B cell (primary cell): ENCODE data around the gene GLDN. TPM values are rescaled to one million over a fixed set of nuclear protein-coding genes. Genes with fewer than 3 reads are reported as not detected.

Source experiments
- ATAC-seq: fragments of 200-7000 bp; cut with Tn5 transposase; one replicate; pipeline ENCODE4 v1.10.0; 2021; ENCODE audit warnings: low read depth, mild to moderate bottlenecking, moderate number of reproducible peaks, moderate library complexity
- CTCF ChIA-PET: fragments of 350-600 bp; sonication (Branson Sonifier 250); formaldehyde crosslinking; loops from one replicate; lab custom pipeline; 2021; ENCODE audit warnings: antibody characterized with exemption, inconsistent platforms; lab: Charles Lee
- POLR2A ChIA-PET: fragments of 350-600 bp; sonication (Branson Sonifier 250); formaldehyde crosslinking; loops from one replicate; lab custom pipeline; 2021; ENCODE audit warnings: antibody characterized with exemption; lab: Charles Lee
- DNase-seq: peaks from one replicate; pipeline ENCODE4 v3.0.0; 2013
- H2AFZ ChIP-seq: 2 replicates; pipeline ENCODE4 v1.6.1; 2012; ENCODE audit warnings: mild to moderate bottlenecking, low read depth, low read length; ENCODE audit not compliant: insufficient read depth, poor library complexity, severe bottlenecking
- H3K27ac ChIP-seq, 2 donors: 1 replicate in 1 of 2; 2 replicates in 1 of 2; pipeline ENCODE4 v1.5.1; 2012 to 2013; ENCODE audit warnings: low read length in 2 of 2, mild to moderate bottlenecking in 2 of 2, moderate library complexity in 1 of 2
- H3K27me3 ChIP-seq, 4 experiments: fragments of 200-600 bp in 1 of 4; sonication (generic) in 1 of 4; replicated peaks in 1 of 4; 1 replicate in 2 of 4; 2 replicates in 2 of 4; pipeline versions ENCODE4 v1.6.1 to v1.7.0; 2013 to 2016; ENCODE audit warnings: low read length in 3 of 4, mild to moderate bottlenecking in 2 of 4, mixed read lengths in 1 of 4, moderate library complexity in 1 of 4; ENCODE audit not compliant: insufficient read depth in 4 of 4, control insufficient read depth in 3 of 4; ENCODE audit errors: control extremely low read depth in 1 of 4
- H3K36me3 ChIP-seq, 2 experiments: replicated peaks in 1 of 2; 1 replicate in 1 of 2; 2 replicates in 1 of 2; pipeline versions ENCODE4 v1.6.1 to v1.7.1; 2013; ENCODE audit warnings: low read length in 1 of 2; ENCODE audit not compliant: insufficient read depth in 2 of 2, control insufficient read depth in 1 of 2; ENCODE audit errors: control extremely low read depth in 1 of 2, extremely low read depth in 1 of 2
- H3K4me1 ChIP-seq, 2 donors: fragments of 200-600 bp in 1 of 2; sonication (generic) in 1 of 2; 1 replicate in 1 of 2; 2 replicates in 1 of 2; pipeline versions ENCODE4 v1.5.1 to v1.6.1; 2013 to 2017; ENCODE audit warnings: low read length in 2 of 2; ENCODE audit not compliant: control insufficient read depth in 2 of 2, insufficient read depth in 2 of 2
- H3K4me2 ChIP-seq: replicated peaks from 2 replicates; pipeline ENCODE3; 2012; ENCODE audit warnings: mild to moderate bottlenecking, low read depth, low read length; ENCODE audit not compliant: poor library complexity, severe bottlenecking
- H3K4me3 ChIP-seq, 5 experiments: fragments of 200-600 bp in 1 of 5; sonication (generic) in 1 of 5; 1 replicate in 3 of 5; 2 replicates in 2 of 5; pipeline versions ENCODE4 v1.5.1 to v1.7.0; 2011 to 2016; ENCODE audit warnings: low read length in 4 of 5, mild to moderate bottlenecking in 4 of 5, low read depth in 2 of 5, control low read depth in 1 of 5, moderate library complexity in 1 of 5; ENCODE audit not compliant: insufficient read depth in 1 of 5; ENCODE audit errors: control extremely low read depth in 1 of 5, extremely low read depth in 1 of 5
- H3K79me2 ChIP-seq: fragments of 200-600 bp; sonication (generic); one replicate; pipeline ENCODE4 v1.6.0; 2016; ENCODE audit warnings: low read length; ENCODE audit not compliant: control insufficient read depth, insufficient read depth
- H3K9ac ChIP-seq: fragments of 200-600 bp; sonication (generic); 2 replicates; pipeline ENCODE4 v1.6.1; 2017; ENCODE audit warnings: mild to moderate bottlenecking, low read length, moderate library complexity
- H3K9me3 ChIP-seq, 3 donors: one replicate each; pipeline versions ENCODE4 v1.6.1 to v1.7.1; 2013; ENCODE audit warnings: low read length in 2 of 3; ENCODE audit not compliant: control insufficient read depth in 2 of 3, insufficient read depth in 1 of 3; ENCODE audit errors: control extremely low read depth in 1 of 3
- H4K20me1 ChIP-seq: 2 replicates; pipeline ENCODE4 v1.6.0; 2012; ENCODE audit warnings: mild to moderate bottlenecking, low read length; ENCODE audit not compliant: insufficient read depth, control insufficient read depth, poor library complexity, severe bottlenecking
- H3K27ac Mint-ChIP-seq: one replicate; pipeline ENCODE4 v1.8.0; 2021; ENCODE audit warnings: mixed read lengths
- H3K27me3 Mint-ChIP-seq: one replicate; pipeline ENCODE4 v1.8.0; 2021; ENCODE audit warnings: mixed read lengths
- H3K4me1 Mint-ChIP-seq: one replicate; pipeline ENCODE4 v1.8.0; 2021; ENCODE audit warnings: mixed read lengths
- H3K4me3 Mint-ChIP-seq: one replicate; pipeline ENCODE4 v1.8.0; 2021; ENCODE audit warnings: mixed read lengths
- H3K9me3 Mint-ChIP-seq: one replicate; pipeline ENCODE4 v1.8.0; 2022; ENCODE audit warnings: mixed read lengths; ENCODE audit not compliant: insufficient read depth
- CTCF ChIP-seq: fragments of 200-600 bp; IDR thresholded peaks from one replicate; pipeline ENCODE4 v1.8.0; 2022; ENCODE audit warnings: antibody characterized with exemption, mild to moderate bottlenecking
- EZH2 ChIP-seq: IDR thresholded peaks from 2 replicates; pipeline ENCODE4 v1.6.1; 2012; ENCODE audit warnings: borderline replicate concordance, low read depth, mild to moderate bottlenecking, moderate library complexity, low read length; ENCODE audit not compliant: insufficient read depth, poor library complexity, severe bottlenecking
- WGBS: methylation state at CpG from one replicate; pipeline ENCODE4 v1.1.5; 2013; ENCODE audit warnings: missing lambda C conversion rate; ENCODE audit not compliant: insufficient coverage; 5-methylcytosine and 5-hydroxymethylcytosine counted together
- intact Hi-C: fragments of 100-400 bp; cut with micrococcal nuclease; formaldehyde crosslinking; loops from one replicate; pipeline ENCODE4 v1.10.0; 2022
- polyA plus RNA-seq: library from polyadenylated mRNA; depleted of rRNA; stranded (reverse); fragments of >200 nt; gene quantifications from 2 replicates; pipeline ENCODE4 v1.2.3, GENCODE V29; 2012
- total RNA-seq, 2 donors: library from RNA; stranded (reverse); fragments of 120-200 nt in 1 of 2; gene quantifications; 1 replicate in 1 of 2; 2 replicates in 1 of 2; pipeline versions ENCODE4 v1.2.3 to v1.2.4, GENCODE V29; 2013 to 2022

Gene GLDN
- total and polyA plus RNA-seq, 2 donors (not counting 1 experiment from before 2014, with no cell fraction given) = not detected

GRCh38 chr15:51320843-51321242 lies 20.6 kb upstream of the GLDN start:
- H3K4me1 ChIP-seq = no peaks in the 10 kb centered on the region
- DNase-seq = no peak
- Mint-ChIP-seq H3K27ac (no peak overlapping the region), H3K4me3 (no peak overlapping the region), H3K4me1 (no peaks in the 10 kb centered on the region), H3K27me3 (peaks cover 7% of the 10 kb centered on the region), H3K9me3 (no peaks in the 10 kb centered on the region)
- POLR2A ChIA-PET = no interaction called here
- H2AFZ ChIP-seq = no peak overlapping the region
- H3K36me3 ChIP-seq = no peaks in the 10 kb centered on the region
- no peak overlapping the region for H3K27ac ChIP-seq
- H3K9me3 ChIP-seq = no peaks in the 10 kb centered on the region
- H3K79me2 ChIP-seq = no peaks in the 10 kb centered on the region
- H3K4me3 ChIP-seq = no peak overlapping the region
- H4K20me1 ChIP-seq = no peaks in the 10 kb centered on the region
- peaks cover 0 to 2% (median 0%) of the 10 kb centered on the region in 4 experiments for H3K27me3 ChIP-seq
- H3K9ac ChIP-seq = no peak overlapping the region
- 73% methylated on average over 2 of the region's 2 CpGs for WGBS
- CTCF ChIA-PET = no interaction called here
- no peak for ATAC-seq
- no peak overlapping the region for H3K4me2 ChIP-seq
- no peak for TF ChIP-seq EZH2
- TF ChIP-seq CTCF = no peak
- intact Hi-C loops = no loop called here

GRCh38 chr15:51321316-51321715 lies 20.1 kb upstream of the GLDN start:
- H3K4me3 Mint-ChIP-seq = no peak overlapping the region
- H3K79me2 ChIP-seq = no peaks in the 10 kb centered on the region
- no peak overlapping the region for H2AFZ ChIP-seq
- H3K27me3 ChIP-seq = peaks cover 0 to 2% (median 0%) of the 10 kb centered on the region in 4 experiments
- no peak overlapping the region for H3K9ac ChIP-seq
- no peaks in the 10 kb centered on the region for H3K36me3 ChIP-seq
- ATAC-seq (no peak), DNase-seq (no peak)
- no peaks in the 10 kb centered on the region for H3K9me3 Mint-ChIP-seq
- no CpG with 5 or more reads among the region's 4 CpGs for WGBS
- H3K4me1 Mint-ChIP-seq = no peaks in the 10 kb centered on the region
- intact Hi-C loops = no loop called here
- no peak overlapping the region for H3K27ac ChIP-seq
- ChIA-PET POLR2A (no interaction called here), CTCF (no interaction called here)
- H3K9me3 ChIP-seq = no peaks in the 10 kb centered on the region
- no peaks in the 10 kb centered on the region for H3K4me1 ChIP-seq
- H4K20me1 ChIP-seq = no peaks in the 10 kb centered on the region
- peaks cover 7% of the 10 kb centered on the region for H3K27me3 Mint-ChIP-seq
- H3K4me2 ChIP-seq = no peak overlapping the region
- no peak for TF ChIP-seq EZH2
- TF ChIP-seq CTCF = no peak
- H3K4me3 ChIP-seq = no peak overlapping the region
- H3K27ac Mint-ChIP-seq = no peak overlapping the region
